Measurements from ENCODE around the gene IL1R2.

The IL1R2 gene

DNA sequence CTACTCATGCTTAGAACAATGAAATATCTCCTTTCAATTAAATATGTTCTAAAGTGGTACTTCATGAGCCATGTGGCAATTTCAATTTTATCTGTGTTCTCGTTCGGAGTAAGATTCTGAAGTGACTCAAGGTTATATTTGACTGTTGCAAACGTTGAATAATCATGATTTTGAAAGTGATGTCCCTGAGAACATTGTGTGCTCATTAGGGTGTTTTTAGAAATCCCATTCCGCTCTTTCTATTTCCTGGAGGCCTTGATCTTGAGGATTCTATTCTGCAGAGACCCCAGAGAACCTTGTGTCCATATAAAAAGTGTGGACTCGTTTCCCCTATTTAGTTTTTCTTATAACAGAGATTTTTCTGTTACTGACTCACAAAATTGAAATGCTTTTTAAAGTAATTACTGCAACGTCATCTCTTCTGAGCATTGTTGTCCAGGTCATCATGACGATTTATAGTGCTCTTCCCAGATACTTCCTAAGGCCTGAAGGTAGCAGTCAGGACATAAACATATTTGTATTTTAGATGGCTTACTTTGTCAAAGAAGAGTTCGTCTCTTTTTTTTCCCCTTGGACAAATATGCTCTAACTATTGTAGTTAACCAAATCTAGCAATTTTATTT lies 27.2 kb downstream of the IL1R2 start:
- DNase-seq = no peak
- intact Hi-C loops (cut with DNase I) = no loop called here

- intact Hi-C loops (cut with DNase I) = loop anchor here (1.0 to 5.0 kb wide), 3 partner anchors 146 to 337 kb away; partner anchors contain the start of gene IL18R1
- peak; percentile 49 to 97 (median 86) for DNase-seq
These were observed 28.9 kb downstream of the IL1R2 start for GRCh38 chr2:102020596-102021170.

DNA sequence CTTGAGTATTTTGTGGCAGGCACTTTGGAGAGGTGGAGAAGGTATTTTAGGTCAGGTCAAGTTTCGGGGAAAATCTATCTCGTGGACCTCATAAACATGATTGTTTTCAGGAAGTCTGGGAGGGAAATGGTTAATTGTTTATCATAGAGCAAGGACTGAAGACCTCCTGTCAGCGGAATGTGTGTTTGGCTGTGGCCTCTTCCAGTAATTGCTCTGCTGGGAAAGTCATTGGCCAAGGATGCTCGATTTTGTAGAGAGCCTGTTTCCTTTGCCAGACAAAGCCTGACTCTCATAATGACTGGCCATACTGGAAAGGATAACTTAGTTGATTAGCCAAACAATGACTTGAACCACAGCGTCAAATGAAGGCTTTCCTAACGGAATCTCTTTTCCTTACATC lies 30.0 kb downstream of the IL1R2 start:
- no peak for DNase-seq
- intact Hi-C loops (cut with DNase I) = loop anchor here (2.0 to 5.0 kb wide), 3 partner anchors 145 to 427 kb away; partner anchors contain the start of gene IL18R1

GRCh38 chr2:102022884-102023539 lies 31.3 kb downstream of the IL1R2 start:
- no peak for DNase-seq
- intact Hi-C loops (cut with DNase I) = loop anchor here (2.0 to 5.0 kb wide), 2 partner anchors 334 to 426 kb away; partner anchors contain the start of gene IL18R1

GRCh38 chr2:102024410-102024809 lies 32.6 kb downstream of the IL1R2 start:
- DNase-seq = no peak

GRCh38 chr2:102025016-102025501 lies 33.3 kb downstream of the IL1R2 start:
- intact Hi-C loops (cut with DNase I) = no loop called here
- DNase-seq = no peak

More at GRCh38 chr2:102024410-102024809, 32.6 kb downstream of the IL1R2 start:
- intact Hi-C loops (cut with DNase I) = loop anchor here (5.0 kb wide), 1 partner anchor 333 kb away; the partner anchor contains the start of gene IL18R1

GRCh38 chr2:102025583-102026267 lies 34.0 kb downstream of the IL1R2 start:
- no peak for DNase-seq
- intact Hi-C loops (cut with DNase I) = no loop called here

DNA sequence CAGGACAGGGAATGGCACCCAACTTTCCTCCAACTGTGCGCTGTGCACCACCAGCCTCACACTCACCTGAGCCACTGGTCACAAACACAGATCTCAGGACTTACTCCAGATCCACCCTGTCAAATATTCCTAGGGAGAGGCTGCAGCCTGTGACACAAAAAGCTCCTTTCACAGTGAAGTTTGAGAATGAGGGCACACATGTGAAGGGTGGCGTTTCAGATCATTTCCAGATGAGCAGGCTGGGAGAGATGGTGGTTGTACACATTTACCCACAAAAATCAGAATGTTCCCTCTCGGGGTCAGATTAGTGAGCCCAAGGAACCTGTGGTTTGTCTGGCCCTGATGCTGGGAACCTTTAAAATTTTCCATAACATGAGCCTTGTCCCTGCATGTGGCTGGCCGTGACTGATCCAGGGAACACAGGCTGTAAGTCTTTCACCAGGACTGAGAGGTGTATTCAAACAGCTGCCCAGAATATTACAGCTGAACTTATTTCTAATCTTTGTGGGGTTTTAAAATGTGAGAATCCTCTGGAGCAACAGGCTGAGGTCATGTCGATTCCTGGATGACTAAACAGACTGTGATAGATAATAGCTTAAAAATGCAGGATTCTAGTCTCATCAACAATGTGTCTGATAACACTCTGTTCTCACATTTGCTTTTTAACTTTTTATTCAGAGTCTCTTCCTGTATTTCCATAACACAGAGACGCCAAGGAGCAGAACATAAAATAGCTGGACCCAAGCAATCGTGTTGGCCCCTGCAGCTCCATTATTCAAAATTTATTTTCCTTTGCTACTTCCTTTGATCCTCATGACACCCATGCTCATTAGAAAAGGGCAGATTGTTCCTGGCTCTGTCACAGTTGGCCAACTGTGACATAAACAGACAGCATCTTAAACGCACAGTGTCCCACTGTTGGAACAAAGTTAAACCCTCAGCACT lies 35.5 kb downstream of the IL1R2 start:
- no peak for DNase-seq
- intact Hi-C loops (cut with DNase I) = no loop called here

DNA sequence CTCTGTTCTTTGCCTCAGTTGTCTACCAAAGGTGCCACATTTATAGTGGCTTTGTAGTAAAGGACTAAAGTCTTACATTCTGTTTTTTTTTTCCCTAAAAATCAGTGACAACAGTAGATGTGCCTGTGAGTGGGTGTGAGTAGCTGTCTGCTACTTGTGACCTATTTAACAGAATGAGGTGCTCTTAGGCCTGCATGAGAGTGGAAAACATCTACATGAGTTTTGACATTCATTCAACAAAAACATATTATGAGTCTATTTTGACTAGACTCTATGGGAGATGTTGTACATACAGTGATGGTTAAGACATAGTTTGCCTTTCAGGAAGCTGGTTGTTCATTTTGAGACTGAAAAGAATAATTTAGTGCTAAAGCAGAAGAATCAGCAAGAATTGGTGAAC lies 36.7 kb downstream of the IL1R2 start:
- intact Hi-C loops (cut with DNase I) = no loop called here
- DNase-seq = no peak

DNA sequence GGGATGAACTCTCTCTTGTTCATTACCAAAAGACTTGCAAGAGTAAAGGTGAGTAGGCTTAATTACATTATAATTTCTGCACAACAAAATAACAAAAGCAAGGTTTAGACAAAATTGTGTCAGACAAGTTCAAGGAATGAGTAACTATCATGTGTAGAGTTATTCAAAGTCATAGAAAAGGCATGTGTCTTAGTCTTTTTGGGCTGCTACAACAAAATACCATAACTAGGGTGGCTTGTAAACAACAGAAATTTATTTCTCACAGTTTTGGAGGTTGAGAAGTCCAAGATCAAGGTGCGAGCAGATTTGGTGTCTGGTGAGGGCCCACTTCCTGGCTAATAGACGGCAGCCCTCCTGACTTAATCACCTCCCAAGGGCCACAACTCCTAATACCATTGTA lies 37.6 kb downstream of the IL1R2 start:
- intact Hi-C loops (cut with DNase I) = no loop called here

DNA sequence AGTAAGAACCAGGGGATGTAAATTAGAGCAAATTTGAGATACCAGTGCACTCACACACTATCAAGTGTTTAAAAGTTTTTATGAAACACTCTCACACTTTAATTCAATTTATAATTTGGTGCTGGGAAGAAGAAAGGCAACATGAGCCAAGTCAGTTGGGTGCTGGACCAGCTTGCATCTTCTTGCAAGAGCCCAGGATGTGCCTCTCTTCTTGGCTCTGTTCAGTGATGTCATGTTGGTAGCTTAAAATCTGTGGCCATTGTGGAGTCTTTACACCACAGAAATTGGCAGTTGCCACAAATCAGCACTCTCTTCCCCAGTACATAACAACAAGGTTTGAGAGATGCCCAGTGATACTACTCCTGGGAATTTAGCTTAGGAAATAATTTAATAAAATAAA lies 38.2 kb downstream of the IL1R2 start:
- intact Hi-C loops (cut with DNase I) = no loop called here
- no peak for DNase-seq

More for the DNA sequence above, 37.6 kb downstream of the IL1R2 start:
- DNase-seq = no peak

DNA sequence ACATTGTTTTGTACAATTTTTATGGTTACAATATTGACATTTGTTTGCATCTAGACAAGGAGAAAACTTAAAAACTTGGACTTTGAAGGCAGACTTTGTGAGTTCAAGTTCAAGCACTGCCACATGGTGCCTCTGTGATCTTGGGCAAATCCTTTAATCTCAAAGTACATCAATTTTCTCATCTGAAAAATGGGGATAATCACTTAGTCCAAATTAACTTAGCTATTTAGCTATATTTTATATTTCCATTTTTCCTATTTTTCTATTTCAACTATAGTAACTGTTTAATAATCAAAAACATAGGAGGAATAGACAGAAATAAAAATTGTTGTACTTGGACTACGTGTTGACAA lies 38.7 kb downstream of the IL1R2 start:
- intact Hi-C loops (cut with DNase I) = no loop called here
- DNase-seq = no peak

DNA sequence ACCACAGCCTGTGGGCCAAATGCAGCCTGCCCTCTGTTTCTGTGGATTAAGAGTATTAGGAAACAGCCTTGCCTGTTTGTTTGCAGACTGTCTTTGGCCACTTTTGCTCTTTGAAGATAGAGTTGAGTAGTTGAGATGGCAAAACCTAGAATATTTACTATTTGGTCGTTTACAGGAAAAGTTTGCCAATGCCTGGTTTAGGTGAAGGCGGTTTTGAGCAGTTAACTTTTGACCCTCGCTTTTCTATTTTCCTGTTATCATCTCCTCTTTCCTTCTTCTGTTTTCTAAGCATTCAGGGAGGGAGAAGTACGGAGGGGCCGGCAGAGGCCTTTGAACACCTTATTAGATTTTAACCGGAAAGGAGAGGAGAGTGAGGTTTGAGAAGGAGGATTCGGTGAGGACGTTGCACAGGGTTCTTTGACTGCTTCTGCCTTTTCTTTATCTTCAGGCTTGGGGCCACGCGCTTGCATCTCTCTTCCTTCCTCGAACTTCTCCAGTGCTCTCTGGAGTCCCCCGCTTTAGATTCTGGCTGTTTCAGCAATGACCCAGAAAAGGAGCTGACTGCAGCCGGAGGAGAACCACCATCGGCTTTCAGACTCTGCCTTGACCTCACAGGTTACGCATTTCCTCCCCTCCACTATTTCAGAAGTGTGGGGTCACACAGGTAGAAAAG lies 39.2 kb downstream of the IL1R2 start:
- intact Hi-C loops (cut with DNase I) = no loop called here
- no peak for DNase-seq

DNA sequence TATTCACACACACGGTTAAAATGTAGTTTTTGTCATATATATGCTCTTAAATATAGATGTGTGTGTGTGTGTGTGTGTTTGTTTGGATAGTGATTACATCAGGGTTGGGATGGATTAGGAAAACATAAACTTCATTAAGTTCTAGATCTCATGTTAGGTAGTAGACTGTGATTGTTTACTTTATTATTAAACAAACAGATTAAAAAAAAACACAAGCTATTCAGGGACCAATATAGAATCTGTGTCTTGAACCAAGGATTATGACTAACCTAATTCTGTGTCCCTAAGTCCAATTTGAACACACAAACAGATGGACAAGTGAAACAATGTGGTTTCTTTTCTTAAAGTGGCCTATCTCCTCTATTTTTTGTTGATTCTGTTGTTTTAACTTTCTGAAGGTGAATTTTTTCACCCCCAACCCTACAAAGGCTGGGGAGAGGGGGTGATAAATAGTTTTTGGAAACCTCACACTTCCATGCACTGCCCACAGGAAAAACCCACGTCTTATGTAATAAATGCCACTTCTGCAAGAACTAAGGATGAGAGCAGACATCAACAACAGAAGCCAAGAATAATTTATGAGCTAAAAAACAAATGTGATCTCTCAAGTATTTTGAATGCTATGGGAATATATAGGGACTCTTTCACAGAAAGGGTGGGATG lies 40.7 kb downstream of the IL1R2 start:
- DNase-seq = no peak
- intact Hi-C loops (cut with DNase I) = no loop called here

- DNase-seq = peak in 2 of 10 donors; percentile 8 to 84
- intact Hi-C loops (cut with DNase I) = no loop called here
These were observed 41.4 kb downstream of the IL1R2 start for GRCh38 chr2:102033031-102033749.

GRCh38 chr2:102033750-102034682 lies 42.3 kb downstream of the IL1R2 start:
- no peak for DNase-seq
- intact Hi-C loops (cut with DNase I) = no loop called here

Data from posterior cingulate gyrus (tissue), 11 donors.